ENCODE measurements around the gene PCMT1. TPM values are rescaled to one million over a fixed set of nuclear protein-coding genes. Genes with fewer than 3 reads are reported as not detected.

Gene PCMT1
- total and polyA plus RNA-seq, 10 of the 15 experiments (the other 5 are each of a cell fraction or from before 2014, with no cell fraction given), result 48.5 to 126 (median 81.2) TPM

GRCh38 chr6:149813351-149813750 is 63.8 kb downstream of the PCMT1 start:
- FAIRE-seq, result no peak
- RAD21 ChIA-PET (ENCODE audit: unreplicated experiment), result no interaction called here
- H4K20me1 ChIP-seq (ENCODE audit: control insufficient read depth, insufficient read depth), result no peaks in the 10 kb centered on the region
- H3K79me2 ChIP-seq (ENCODE audit: control insufficient read depth, insufficient read depth, low read length), result no peaks in the 10 kb centered on the region
- no peaks in the 10 kb centered on the region for H3K27me3 ChIP-seq (replicated peaks in 1 of 2; ENCODE audit: control insufficient read depth in 2 of 2, insufficient read depth in 2 of 2, low read length in 1 of 2)
- intact Hi-C loops (cut with micrococcal nuclease; ENCODE audit: unreplicated experiment), result no loop called here
- H2AFZ ChIP-seq (ENCODE audit: control insufficient read depth, low read depth, low read length), result no peak overlapping the region
- peaks cover 5% of the 10 kb centered on the region; the same call in 1 of the 2 replicates for H3K4me1 ChIP-seq (ENCODE audit: control insufficient read depth, insufficient read depth, low read length)
- in situ Hi-C loops (cut with MboI), result no loop called here
- CTCF ChIA-PET, result interaction anchor here (0.6 to 1.0 kb wide), 2 partner anchors 76 to 970 kb away, joined by 3 read pairs; no protein-coding TSS in a partner anchor
- no peak overlapping the region for H3K27ac ChIP-seq (ENCODE audit: control insufficient read depth, insufficient read depth)
- no peak overlapping the region for H3K4me3 ChIP-seq
- SMC1A ChIA-PET (ENCODE audit: uncharacterized antibody, unreplicated experiment), result interaction anchor here (1.3 kb wide), 1 partner anchor 9 kb away, joined by 3 read pairs; no protein-coding TSS in a partner anchor
- 100% methylated on average over 3 of the region's 3 CpGs for WGBS (ENCODE audit: insufficient coverage, insufficient replicate concordance, low lambda C conversion rate, missing lambda C conversion rate)
- H3K4me2 ChIP-seq (ENCODE audit: control insufficient read depth, insufficient read depth), result no peak overlapping the region
- DNase-seq (ENCODE audit: low read depth, low spot score), result no peak
- POLR2A ChIA-PET, result no interaction called here
- no peak for ATAC-seq
- no TSS peak for BruUV-seq (replicated peaks)
- H3K9me3 ChIP-seq (replicated peaks; ENCODE audit: control insufficient read depth, insufficient read depth, low read length), result no peaks in the 10 kb centered on the region
- H3K36me3 ChIP-seq (ENCODE audit: control insufficient read depth in 2 of 2, insufficient read depth in 2 of 2, low read length in 1 of 2), result no peaks in the 10 kb centered on the region
- TF ChIP-seq NR2F1 (conservative IDR thresholded peaks at IDR 0.05), result no peak
- TF ChIP-seq MAX (IDR thresholded peaks at IDR 0.05; ENCODE audit: low read depth, low read length), result no peak
- TF ChIP-seq NFXL1 (IDR thresholded peaks at IDR 0.05; ENCODE audit: borderline replicate concordance), result no peak
- TF ChIP-seq EP300 (IDR thresholded peaks at IDR 0.05; ENCODE audit: borderline replicate concordance in 1 of 2, control insufficient read depth in 1 of 2, low read depth in 2 of 2, low read length in 2 of 2), result no peak
- TF ChIP-seq ZNF384 (IDR thresholded peaks at IDR 0.05; ENCODE audit: borderline replicate concordance, low read depth, low read length), result no peak
- TF ChIP-seq E2F8 (IDR thresholded peaks at IDR 0.05; ENCODE audit: low read depth, partially characterized antibody), result no peak
- TF ChIP-seq PBX3 (IDR thresholded peaks at IDR 0.05; ENCODE audit: insufficient replicate concordance, low read depth, low read length), result no peak
- no peak for TF ChIP-seq ZNF207 (IDR thresholded peaks at IDR 0.05; ENCODE audit: borderline replicate concordance)
- TF ChIP-seq TBL1XR1 (IDR thresholded peaks at IDR 0.05; ENCODE audit: low read depth, low read length), result no peak
- TF ChIP-seq GABPA (IDR thresholded peaks at IDR 0.05; ENCODE audit: low read depth), result no peak
- H3K9ac ChIP-seq (ENCODE audit: control insufficient read depth, insufficient read depth, low read length), result no peak overlapping the region
